HG03571 (cell line): Measurements from ENCODE around the gene PDCD11.
"Not testable (repeated sequence)": the region's sequence is repeated elsewhere in the genome, so short reads cannot be mapped to it uniquely, and the experiment has no call there.

Source experiments
- ATAC-seq: cut with Tn5 transposase; IDR thresholded peaks from one replicate; pipeline ENCODE4 v1.9.1; 2021; ENCODE audit not compliant: unreplicated experiment

The PDCD11 gene

GRCh38 chr10:103396067-103396788 lies at the start of gene PDCD11, which contains the start of gene ATP5MK:
Gene PDCD11 (plus strand): TSS chr10:103396626. CDS start chr10:103398427, 1,801 bp downstream.
Gene ATP5MK (minus strand): TSS chr10:103396475. CDS start chr10:103392457, 4,018 bp downstream.
- ATAC-seq = peak; percentile 99

GRCh38 chr10:103350175-103350516 lies 46.3 kb upstream of the PDCD11 start:
- no peak for ATAC-seq

- ATAC-seq = peak; percentile 76
Observed at GRCh38 chr10:103350517-103351260, 45.7 kb upstream of the PDCD11 start, which contains the start of gene PCGF6. Gene PCGF6 (minus strand): TSS chr10:103351140. CDS start chr10:103351066, 74 bp downstream.

GRCh38 chr10:103353281-103353680 lies 43.1 kb upstream of the PDCD11 start:
- ATAC-seq = no peak

GRCh38 chr10:103354567-103354966 lies 41.9 kb upstream of the PDCD11 start:
- not testable (repeated sequence) for ATAC-seq

- ATAC-seq = no peak
Observed at GRCh38 chr10:103355906-103356599, 40.4 kb upstream of the PDCD11 start.

- not testable (repeated sequence) for ATAC-seq
Observed at GRCh38 chr10:103359493-103359892, 36.9 kb upstream of the PDCD11 start.

- not testable (repeated sequence) for ATAC-seq
Observed at GRCh38 chr10:103360791-103361190, 35.6 kb upstream of the PDCD11 start.

GRCh38 chr10:103367379-103367781 lies 29.0 kb upstream of the PDCD11 start:
- ATAC-seq = no peak

GRCh38 chr10:103367782-103368518 lies 28.5 kb upstream of the PDCD11 start, which contains the start of gene TAF5:
Gene TAF5 (plus strand): TSS chr10:103367976. CDS start chr10:103367990, 14 bp downstream.
- peak; percentile 73 for ATAC-seq

- ATAC-seq = no peak
Observed at GRCh38 chr10:103373544-103373943, 22.9 kb upstream of the PDCD11 start.

GRCh38 chr10:103374263-103374662 lies 22.2 kb upstream of the PDCD11 start:
- ATAC-seq = no peak

- no peak for ATAC-seq
Observed at GRCh38 chr10:103382769-103383168, 13.7 kb upstream of the PDCD11 start.

- no peak for ATAC-seq
Observed at GRCh38 chr10:103394180-103394579, 2.2 kb upstream of the PDCD11 start.

- no peak for ATAC-seq
Observed at GRCh38 chr10:103395754-103396066, 716 bp upstream of the PDCD11 start.

- ATAC-seq = no peak
Observed at GRCh38 chr10:103396789-103397087, 312 bp downstream of the PDCD11 start.

GRCh38 chr10:103397191-103397825 lies 882 bp downstream of the PDCD11 start:
- no peak for ATAC-seq

- ATAC-seq = no peak
Observed at GRCh38 chr10:103413564-103413963, 17.1 kb downstream of the PDCD11 start.

- ATAC-seq = no peak
Observed at GRCh38 chr10:103415581-103415980, 19.2 kb downstream of the PDCD11 start.

GRCh38 chr10:103416436-103417147 lies 20.2 kb downstream of the PDCD11 start:
- no peak for ATAC-seq
